AG04450 (cell line): ENCODE data around the gene IPO11. TPM values are rescaled to one million over a fixed set of nuclear protein-coding genes. Genes with fewer than 3 reads are reported as not detected.
"Not testable (repeated sequence)": the region's sequence is repeated elsewhere in the genome, so short reads cannot be mapped to it uniquely, and the experiment has no call there.

Source experiments
- CTCF ChIA-PET: fragments of 300-600, 350-600 bp; formaldehyde crosslinking; extraction: SDS; loops from one replicate; lab custom pipeline; 2022; ENCODE audit warnings: antibody characterized with exemption, inconsistent platforms; lab: Charles Lee
- POLR2A ChIA-PET: fragments of 350-600 bp; formaldehyde crosslinking; extraction: SDS; loops from one replicate; lab custom pipeline; 2021; ENCODE audit warnings: antibody characterized with exemption, inconsistent platforms; lab: Yijun Ruan, JAX
- DNase-seq: peaks from one replicate; pipeline ENCODE4 v3.0.0-alpha.2; 2011; ENCODE audit warnings: low read depth, low spot score
- H3K27ac ChIP-seq: one replicate; pipeline ENCODE4 v1.5.1; 2012; ENCODE audit warnings: low read depth, low read length, control low read depth
- H3K27me3 ChIP-seq: one replicate; pipeline ENCODE4 v1.6.0; 2012; ENCODE audit warnings: low read length; ENCODE audit not compliant: control insufficient read depth, insufficient read depth
- H3K4me3 ChIP-seq: 2 replicates; pipeline ENCODE4 v1.5.1; 2011; ENCODE audit warnings: mild to moderate bottlenecking, low read depth, low read length, control low read depth
- H3K9me3 ChIP-seq: 2 replicates; pipeline ENCODE4 v1.5.1; 2012; ENCODE audit warnings: low read length; ENCODE audit not compliant: control insufficient read depth, insufficient read depth
- CTCF ChIP-seq: IDR thresholded peaks from 2 replicates; pipeline ENCODE4 v1.5.1; 2011; ENCODE audit warnings: low read depth, low read length, control low read depth, inconsistent platforms
- polyA plus RNA-seq: library from polyadenylated mRNA; depleted of rRNA; stranded (reverse); fragments of >200 nt; gene quantifications from 2 replicates; pipeline ENCODE4 v1.2.3, GENCODE V29; 2011

Gene IPO11
- polyA plus RNA-seq, 1 experiment: 24.0 TPM

DNA sequence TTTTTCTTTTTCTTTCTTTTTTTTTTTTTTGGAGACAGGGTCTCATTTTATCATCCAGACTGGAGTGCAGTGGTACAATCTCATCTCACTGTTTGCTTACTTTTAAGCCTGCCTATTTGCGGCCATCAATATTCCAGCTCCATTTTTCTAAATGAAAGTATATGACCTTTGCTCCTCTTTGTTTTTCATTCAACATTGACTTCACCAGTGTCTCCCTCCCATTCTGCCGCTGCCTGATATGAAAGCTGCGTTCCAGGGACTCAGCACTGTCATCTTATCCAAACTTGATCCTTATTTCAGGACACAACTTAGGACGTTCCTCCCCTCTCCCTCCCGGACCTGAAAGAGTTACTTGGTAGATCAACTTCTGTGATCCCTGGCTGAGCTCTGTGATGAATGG lies 239.7 kb downstream of the IPO11 start:
- H3K9me3 ChIP-seq: peaks cover 4% of the 10 kb centered on the region; the same call in 1 of the 2 replicates
- no peak for TF ChIP-seq CTCF
- ChIA-PET POLR2A (no interaction called here), CTCF (no interaction called here)
- no peak overlapping the region for H3K4me3 ChIP-seq
- no peak for DNase-seq
- no peak overlapping the region for H3K27ac ChIP-seq
- no peaks in the 10 kb centered on the region for H3K27me3 ChIP-seq

DNA sequence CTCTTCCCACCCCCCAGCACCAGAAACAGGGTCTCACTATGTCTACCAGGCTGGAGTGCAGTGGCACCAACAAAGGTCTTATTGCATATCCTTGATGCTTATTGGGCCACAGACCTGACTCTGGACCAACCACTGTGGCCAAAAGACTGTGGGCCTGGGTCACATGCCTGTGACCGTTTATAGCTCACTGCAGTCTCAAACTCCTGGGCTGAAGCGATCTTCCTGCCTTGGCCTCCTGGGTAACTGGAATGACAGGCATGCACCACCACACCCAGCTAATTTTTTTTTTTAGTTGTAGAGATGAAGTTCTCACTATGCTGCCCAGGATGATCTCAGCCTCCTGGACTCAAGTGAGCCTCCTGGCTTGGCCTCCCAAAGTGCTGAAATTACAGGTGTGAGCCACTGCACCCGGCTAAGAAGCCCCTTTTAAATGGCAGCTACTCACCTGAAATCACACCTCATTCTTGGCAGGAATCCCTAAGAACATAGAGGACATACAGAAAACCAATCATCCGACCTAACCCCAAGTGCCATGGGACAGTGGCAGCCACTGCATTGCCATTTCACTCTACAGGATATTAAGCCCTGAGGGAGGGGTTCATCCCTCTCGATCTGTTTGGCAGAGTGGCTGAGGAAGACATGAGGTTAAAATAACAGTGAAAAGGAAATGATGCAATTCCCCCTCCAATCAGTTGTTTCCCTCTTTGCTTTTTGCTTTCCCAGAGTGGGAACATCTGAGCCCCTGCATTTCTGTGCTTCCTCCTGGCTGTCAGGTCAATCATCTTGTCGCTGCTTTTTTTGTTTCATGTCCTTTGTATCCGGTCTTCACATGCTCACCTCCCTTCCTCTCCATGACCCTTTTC lies 240.7 kb downstream of the IPO11 start:
- Histone ChIP-seq H3K27me3 (no peaks in the 10 kb centered on the region), H3K4me3 (no peak overlapping the region), H3K9me3 (peaks cover 4% of the 10 kb centered on the region; the same call in 1 of the 2 replicates), H3K27ac (no peak overlapping the region)
- ChIA-PET CTCF (no interaction called here), POLR2A (no interaction called here)
- no peak for TF ChIP-seq CTCF
- DNase-seq: no peak

- CTCF ChIA-PET: no interaction called here
- H3K4me3 ChIP-seq: no peak overlapping the region
- POLR2A ChIA-PET: no interaction called here
- DNase-seq: no peak
- no peaks in the 10 kb centered on the region for H3K27me3 ChIP-seq
- H3K9me3 ChIP-seq: peaks cover 4% of the 10 kb centered on the region; the same call in 1 of the 2 replicates
- TF ChIP-seq CTCF: no peak
- H3K27ac ChIP-seq: no peak overlapping the region
These were observed 241.5 kb downstream of the IPO11 start for GRCh38 chr5:62653864-62654575.

DNA sequence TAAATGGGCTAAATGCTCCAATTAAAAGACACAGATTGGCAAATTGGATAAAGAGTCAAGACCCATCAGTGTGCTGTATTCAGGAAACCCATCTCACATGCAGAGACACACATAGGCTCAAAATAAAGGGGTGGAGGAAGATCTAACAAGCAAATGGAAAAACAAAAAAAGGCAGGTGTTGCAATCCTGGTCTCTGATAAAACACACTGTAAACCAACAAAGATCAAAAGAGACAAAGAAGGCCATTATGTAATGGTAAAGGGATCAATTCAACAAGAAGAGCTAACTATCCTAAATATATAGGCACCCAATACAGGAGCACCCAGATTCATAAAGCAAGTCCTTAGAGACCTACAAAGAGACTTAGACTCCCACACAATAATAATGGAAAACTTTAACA lies 245.2 kb downstream of the IPO11 start:
- CTCF ChIA-PET: not testable (repeated sequence)

GRCh38 chr5:62661126-62661525 lies 248.6 kb downstream of the IPO11 start:
- Histone ChIP-seq H3K27ac (no peak overlapping the region), H3K4me3 (no peak overlapping the region), H3K9me3 (no peaks in the 10 kb centered on the region), H3K27me3 (no peaks in the 10 kb centered on the region)
- ChIA-PET CTCF (no interaction called here), POLR2A (no interaction called here)
- TF ChIP-seq CTCF: no peak
- DNase-seq: no peak

More for the DNA sequence above, 245.2 kb downstream of the IPO11 start:
- H3K9me3 ChIP-seq, H3K4me3 ChIP-seq, H3K27me3 ChIP-seq, DNase-seq, POLR2A ChIA-PET, H3K27ac ChIP-seq: not testable (repeated sequence)
